Lung (tissue), 12 donors: ENCODE measurements around the gene DIRAS1. TPM values are rescaled to one million over a fixed set of nuclear protein-coding genes. Genes with fewer than 3 reads are reported as not detected.

Experiments
- ATAC-seq: fragments of 200-7000 bp; cut with Tn5 transposase; one replicate; pipeline ENCODE4 v1.9.1; 2020; ENCODE audit warnings: moderate number of reproducible peaks; ENCODE audit not compliant: insufficient read depth, low FRiP score
- DNase-seq, 3 donors: peaks; one replicate each; pipeline ENCODE4 v3.0.0-alpha.2; 2013 to 2017
- H3K27ac ChIP-seq, 2 donors: one replicate each; pipeline ENCODE4 v1.5.1; 2013; ENCODE audit warnings: mild to moderate bottlenecking in 2 of 2, moderate library complexity in 2 of 2, control low read depth in 1 of 2, inconsistent platforms in 1 of 2, low read depth in 1 of 2, low read length in 1 of 2
- H3K27me3 ChIP-seq, 3 donors: one replicate each; pipeline ENCODE4 v1.5.1; 2013; ENCODE audit warnings: low read length in 2 of 3; ENCODE audit not compliant: control insufficient read depth in 3 of 3, insufficient read depth in 3 of 3
- H3K36me3 ChIP-seq, 4 donors: one replicate each; pipeline ENCODE4 v1.5.1; 2013; ENCODE audit warnings: low read length in 4 of 4, mild to moderate bottlenecking in 1 of 4, moderate library complexity in 1 of 4; ENCODE audit not compliant: control insufficient read depth in 4 of 4, insufficient read depth in 4 of 4
- H3K4me1 ChIP-seq, 5 donors: one replicate each; pipeline ENCODE4 v1.5.1; 2013; ENCODE audit warnings: low read length in 5 of 5, mild to moderate bottlenecking in 2 of 5, moderate library complexity in 1 of 5; ENCODE audit not compliant: control insufficient read depth in 5 of 5, insufficient read depth in 5 of 5
- H3K4me3 ChIP-seq: one replicate; pipeline ENCODE4 v1.5.1; 2013; ENCODE audit warnings: mild to moderate bottlenecking, control low read depth, moderate library complexity
- H3K9ac ChIP-seq, 2 donors: one replicate each; pipeline ENCODE4 v1.5.1; 2013; ENCODE audit warnings: low read length in 2 of 2, control low read depth in 1 of 2; ENCODE audit not compliant: insufficient read depth in 1 of 2
- H3K9me3 ChIP-seq, 4 donors: one replicate each; pipeline ENCODE4 v1.5.1; 2013; ENCODE audit warnings: low read length in 3 of 4, mild to moderate bottlenecking in 1 of 4, moderate library complexity in 1 of 4; ENCODE audit not compliant: control insufficient read depth in 4 of 4, insufficient read depth in 3 of 4
- CTCF ChIP-seq: IDR thresholded peaks from 2 replicates; pipeline ENCODE4 v1.5.1; 2012; ENCODE audit warnings: mild to moderate bottlenecking; ENCODE audit errors: control extremely low read depth, extremely low read depth
- WGBS, 2 donors: extraction: QIAGEN DNeasy Blood & Tissue Kit; methylation state at CpG; one replicate each; pipeline ENCODE4 v1.1.7; 2013; 5-methylcytosine and 5-hydroxymethylcytosine counted together
- polyA plus RNA-seq, 2 donors: library from polyadenylated mRNA; stranded (reverse); fragments of 200-250 nt; gene quantifications; one replicate each; pipeline ENCODE4 v1.2.1, GENCODE V29; 2013
- total RNA-seq, 2 donors: library from RNA; depleted of rRNA in 1 of 2; stranded (reverse); fragments of >200 nt in 1 of 2; gene quantifications; one replicate each; pipeline ENCODE4 v1.2.1, GENCODE V29; 2014 to 2021
- donor health status: control.
- donor health status: control.
- donor health status: Bipolar disorder and iron deficiency.
- donor health status: healthy.
- donor health status: DM: yes; HTN: yes; CAD: no.

DIRAS1 gene
- total and polyA plus RNA-seq, 4 donors: 0.37 to 1.2 (median 0.58) TPM

DNA sequence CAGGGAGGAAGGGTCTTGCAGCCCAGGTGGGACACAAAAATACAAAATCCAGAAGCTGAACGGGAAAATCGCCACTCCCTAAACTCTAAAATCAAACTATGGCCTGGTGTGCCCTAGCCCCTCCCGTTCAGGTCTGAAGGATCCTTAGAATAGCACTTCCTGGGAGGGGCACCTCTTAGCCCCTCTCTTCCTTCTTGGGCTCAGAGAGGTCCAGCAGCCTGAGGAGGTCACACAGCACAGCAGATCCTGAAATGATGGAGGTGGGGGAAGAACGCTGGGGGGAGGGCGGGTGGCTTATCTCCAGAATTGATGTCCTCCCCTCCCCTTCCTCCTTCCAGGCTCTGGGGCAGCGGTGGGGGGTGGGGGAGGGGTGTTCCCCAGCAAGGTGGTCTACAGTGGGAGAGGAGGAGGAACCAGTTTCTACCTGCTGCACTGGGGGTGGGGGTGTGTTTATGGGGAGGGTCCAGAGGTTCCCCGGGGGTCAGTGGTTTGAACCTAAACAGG, 1.9 kb downstream of the DIRAS1 start:
- Histone ChIP-seq H3K4me3 (no peak overlapping the region), H3K27me3 (peaks cover 0 to 19% (median 7%) of the 10 kb centered on the region in 3 donors), H3K36me3 (no peaks in the 10 kb centered on the region), H3K27ac (peak overlapping the region in 1 of 2 donors; percentile 87), H3K4me1 (peaks cover 0 to 9% (median 0%) of the 10 kb centered on the region in 5 donors), H3K9me3 (peaks cover 0 to 17% (median under 1%) of the 10 kb centered on the region in 4 donors), H3K9ac (no peak overlapping the region)
- TF ChIP-seq CTCF: no peak
- WGBS, 2 donors: 27 to 57% methylated on average over 6 to 7 of the region's 7 CpGs
- DNase-seq (no peak), ATAC-seq (no peak)

DNA sequence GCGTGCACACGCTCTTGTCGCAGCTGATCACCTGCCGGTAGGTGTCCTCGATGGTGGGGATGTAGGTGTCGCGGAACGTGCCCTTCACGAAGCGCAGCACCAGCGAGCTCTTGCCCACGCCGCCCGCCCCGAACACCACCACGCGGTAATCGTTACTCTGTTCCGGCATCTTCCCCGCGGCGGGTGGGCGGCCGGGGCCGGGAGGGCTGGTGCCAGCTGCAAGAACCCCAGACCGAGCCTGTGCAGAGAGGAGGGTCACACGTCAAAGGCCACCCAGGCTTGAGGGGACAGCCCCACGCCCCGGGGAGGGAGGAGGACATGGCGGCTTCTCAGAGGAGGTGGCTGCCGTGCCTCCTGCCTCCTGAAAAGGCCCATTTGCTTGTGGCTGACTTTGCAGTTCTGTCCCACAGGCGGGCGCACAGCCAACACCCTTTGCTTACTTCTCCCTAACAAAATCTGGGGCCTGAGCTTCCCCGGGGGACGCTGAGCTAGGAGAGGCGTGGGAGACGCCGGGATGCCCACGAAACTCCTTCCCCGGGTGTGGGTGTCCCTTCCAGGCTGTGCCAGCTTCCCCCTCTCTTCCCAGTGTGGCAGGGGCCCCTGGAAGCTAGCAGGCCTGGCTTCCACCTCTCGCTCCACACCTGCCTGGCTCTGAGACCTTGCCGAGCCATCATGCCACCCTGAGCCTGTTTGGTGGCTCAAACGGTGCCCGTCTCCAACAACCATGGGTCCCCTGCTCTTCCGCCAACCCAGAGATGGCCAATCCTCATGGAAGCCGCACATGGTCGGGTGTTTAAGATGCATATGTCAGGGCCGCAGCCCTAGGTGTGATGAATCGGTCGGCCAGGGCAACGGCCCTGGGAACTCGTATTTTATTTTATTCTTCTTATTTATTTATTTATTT, 3.3 kb downstream of the DIRAS1 start:
- Histone ChIP-seq H3K36me3 (no peaks in the 10 kb centered on the region), H3K9ac (no peak overlapping the region), H3K27me3 (peaks cover 0 to 19% (median 7%) of the 10 kb centered on the region in 3 donors), H3K4me1 (peaks cover 0 to 5% (median 0%) of the 10 kb centered on the region in 5 donors), H3K27ac (no peak overlapping the region), H3K4me3 (no peak overlapping the region), H3K9me3 (peaks cover 0 to 17% (median under 1%) of the 10 kb centered on the region in 4 donors)
- no peak for ATAC-seq
- TF ChIP-seq CTCF: no peak
- DNase-seq: no peak
- WGBS, 2 donors: 83 to 91% methylated on average over 52 of the region's 52 CpGs

DNA sequence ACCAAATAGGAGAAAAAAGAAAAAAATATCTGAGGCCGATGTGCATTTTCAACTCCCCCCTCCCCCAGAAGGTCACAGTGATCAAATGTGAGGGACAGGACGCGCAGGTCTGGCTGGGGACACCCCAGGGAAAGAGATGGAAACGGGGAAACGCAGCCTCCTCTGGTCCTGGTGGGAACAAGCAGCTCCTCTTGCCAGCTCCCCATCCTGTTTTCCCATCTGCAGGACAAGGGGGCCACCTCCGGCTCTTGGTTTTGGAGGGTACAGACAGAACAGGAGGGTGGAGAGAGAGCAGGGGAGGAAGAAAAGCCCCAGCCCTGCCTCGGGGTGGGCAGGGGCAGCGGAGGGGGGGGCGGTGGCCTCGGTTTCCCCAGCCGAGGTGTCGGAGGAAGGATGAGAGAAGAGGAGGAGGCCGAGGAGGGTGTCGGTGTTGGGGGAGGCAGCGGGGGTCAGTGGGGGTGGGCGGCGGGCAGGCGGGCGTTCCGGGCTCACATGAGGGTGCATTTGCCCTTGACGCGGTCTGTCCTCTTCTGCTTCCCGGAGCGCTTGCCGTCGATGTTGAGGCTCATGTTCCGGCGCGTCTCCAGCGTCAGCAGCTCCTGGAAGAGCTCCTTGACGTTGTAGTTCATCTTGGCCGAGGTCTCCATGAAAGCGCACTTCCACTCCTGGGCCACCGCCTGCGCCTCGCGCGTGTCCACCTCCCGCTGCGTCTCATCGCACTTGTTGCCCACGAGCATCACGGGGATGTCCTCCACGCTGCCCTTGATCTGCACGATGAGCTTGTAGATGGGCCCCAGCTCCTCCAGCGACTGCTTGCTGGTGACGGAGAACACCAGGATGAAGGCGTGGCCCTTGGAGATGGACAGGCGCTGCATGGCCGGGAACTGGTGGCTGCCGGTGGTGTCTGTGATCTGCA, 4.2 kb downstream of the DIRAS1 start:
- no peak overlapping the region for H3K4me3 ChIP-seq
- DNase-seq (no peak), ATAC-seq (no peak)
- no peaks in the 10 kb centered on the region for H3K36me3 ChIP-seq
- H3K9ac ChIP-seq: no peak overlapping the region
- H3K4me1 ChIP-seq: peaks cover 0 to 4% (median 0%) of the 10 kb centered on the region in 5 donors
- peaks cover 0 to 17% (median under 1%) of the 10 kb centered on the region in 4 donors for H3K9me3 ChIP-seq
- no peak overlapping the region for H3K27ac ChIP-seq
- 88 to 92% methylated on average over 46 to 51 of the region's 51 CpGs for WGBS, 2 donors
- H3K27me3 ChIP-seq: peaks cover 0 to 13% (median 4%) of the 10 kb centered on the region in 3 donors
- TF ChIP-seq CTCF: no peak
